ENCODE results near the gene WDFY1. TPM values are rescaled to one million over a fixed set of nuclear protein-coding genes. Genes with fewer than 3 reads are reported as not detected.

The WDFY1 gene
- total RNA-seq, 2 donors from 2014 or later: 14.1 to 20.5 TPM

DNA sequence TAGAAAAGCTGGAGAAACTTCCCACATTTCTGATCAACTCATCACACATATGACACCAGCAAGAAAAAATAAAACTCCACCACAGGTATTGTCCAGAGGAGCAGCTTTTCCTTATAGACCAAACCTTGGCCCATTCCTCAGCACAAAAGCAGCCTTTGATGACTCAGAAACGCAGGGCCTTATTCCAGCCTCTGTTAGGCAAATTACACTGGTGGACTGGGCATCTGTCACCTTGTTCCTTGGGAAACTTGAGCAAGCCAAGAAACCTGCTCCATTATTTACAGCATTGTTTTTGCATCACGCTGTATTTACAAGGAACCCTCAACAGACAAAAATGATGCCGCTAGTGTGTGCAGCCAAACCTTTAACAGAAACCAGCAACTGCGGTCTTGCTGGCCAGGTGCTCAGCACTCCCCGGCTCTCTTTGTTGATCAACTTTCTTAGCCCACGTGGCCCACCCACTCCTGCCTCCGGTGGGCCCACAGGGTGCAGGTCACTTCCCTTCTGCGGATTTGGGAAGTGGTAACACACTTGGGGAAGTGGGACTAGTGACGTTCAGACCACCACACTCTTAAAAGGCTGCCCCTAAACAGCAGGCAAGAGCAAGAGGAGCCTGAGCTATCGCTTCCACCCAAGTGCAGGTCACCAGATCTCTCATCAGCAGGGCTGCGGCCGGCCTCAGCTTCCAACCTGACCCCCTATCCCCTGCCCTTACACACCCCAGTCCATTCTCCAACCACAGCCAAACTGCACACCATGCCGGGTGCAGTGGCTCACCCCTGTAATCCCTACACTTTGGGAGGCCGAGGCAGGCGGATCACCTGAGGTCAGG is 109.2 kb downstream of the WDFY1 start:
- ATAC-seq (no peak), DNase-seq (no peak)
- intact Hi-C loops (cut with DNase I): no loop called here

DNA sequence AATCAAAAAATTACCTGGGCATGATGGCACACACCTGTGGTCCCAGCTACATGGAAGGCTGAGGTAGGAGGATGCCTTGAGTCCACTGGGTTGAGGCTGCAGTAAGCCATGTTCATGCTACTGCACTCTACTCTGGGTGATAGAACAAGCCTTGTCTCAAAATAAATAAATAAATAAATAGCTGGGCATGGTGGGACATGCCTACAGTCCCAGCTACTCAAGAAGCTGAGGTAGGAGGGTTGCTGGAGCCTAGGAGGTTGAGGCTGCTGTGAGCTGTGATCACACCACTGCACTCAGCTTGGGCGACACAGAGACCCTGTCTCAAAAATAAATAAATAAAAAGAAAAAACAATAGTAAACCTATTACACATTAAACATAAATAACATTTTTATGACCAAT is 110.7 kb downstream of the WDFY1 start:
- intact Hi-C loops (cut with DNase I): no loop called here
- ATAC-seq (no peak), DNase-seq (no peak)

DNA sequence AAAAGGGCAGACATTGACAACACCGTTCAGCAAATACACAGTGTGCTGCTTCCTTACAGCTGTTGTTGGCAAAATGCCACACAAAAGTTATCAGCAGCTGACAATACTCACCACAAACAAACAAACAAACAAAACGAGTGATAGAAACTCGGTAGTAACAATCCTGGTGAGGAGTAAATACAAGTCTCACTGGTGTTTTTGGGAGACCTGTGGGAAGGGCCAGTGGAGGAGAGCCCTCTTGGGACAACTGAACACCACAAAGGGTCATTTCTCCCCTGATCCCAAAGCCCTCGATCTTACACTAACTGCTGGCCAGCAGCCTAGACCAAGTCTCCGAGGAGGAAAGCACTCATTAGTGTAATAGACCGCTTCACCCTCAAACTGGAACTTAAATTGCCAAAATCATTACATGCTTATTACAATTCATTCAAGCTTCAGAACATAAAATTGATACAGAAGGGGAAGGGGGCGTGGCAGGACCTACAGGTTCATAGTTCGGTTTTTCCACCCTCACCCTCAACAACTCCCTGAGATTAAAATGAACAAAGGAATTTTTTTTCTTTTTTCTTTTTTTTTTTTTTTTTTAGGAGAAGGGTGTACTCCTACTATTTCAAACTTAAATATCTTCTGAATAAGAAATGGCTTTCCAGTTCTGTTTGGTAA is 112.8 kb downstream of the WDFY1 start:
- ATAC-seq (no peak), DNase-seq (no peak)
- intact Hi-C loops (cut with DNase I): no loop called here

DNA sequence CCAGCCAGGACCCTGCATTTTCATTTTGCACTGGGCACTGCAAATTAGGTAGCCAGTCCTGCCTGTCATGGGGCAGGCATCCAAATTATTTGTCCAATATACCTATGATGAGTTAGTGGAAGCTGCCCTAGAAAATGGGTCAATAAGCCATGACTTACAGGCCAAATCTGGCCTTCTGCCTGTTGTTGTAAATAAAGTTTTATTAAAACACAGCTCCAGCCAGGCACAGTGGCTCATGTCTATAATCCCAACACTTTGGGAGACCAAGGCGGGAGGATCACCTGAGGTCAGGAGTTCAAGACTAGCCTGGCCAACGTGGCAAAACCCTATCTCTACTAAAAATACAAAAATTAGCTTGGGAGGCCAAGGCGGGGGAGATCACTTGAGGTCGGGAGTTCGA is 116.0 kb downstream of the WDFY1 start:
- DNase-seq (no peak), ATAC-seq (no peak)
- intact Hi-C loops (cut with DNase I): no loop called here

DNA sequence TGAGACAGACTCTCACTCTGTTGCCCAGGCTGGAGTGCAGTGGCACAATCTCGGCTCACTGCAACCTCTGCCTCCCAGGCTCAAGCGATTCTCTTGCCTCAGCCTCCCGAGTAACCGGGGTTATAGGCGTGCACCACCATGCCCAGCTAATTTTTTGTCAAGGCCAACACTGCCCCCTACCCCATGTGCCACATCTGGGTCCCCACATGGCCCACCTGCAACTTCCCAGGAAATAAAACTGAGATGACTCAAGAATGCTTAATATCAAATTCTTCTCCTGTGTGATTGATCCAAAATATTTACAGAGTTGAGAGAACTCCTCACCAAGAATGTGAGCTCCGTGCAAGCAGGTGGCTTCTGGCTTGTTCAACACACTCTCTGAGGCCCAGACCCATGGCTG is 116.8 kb downstream of the WDFY1 start:
- ATAC-seq: no peak
- no peak for DNase-seq
- intact Hi-C loops (cut with DNase I): no loop called here

DNA sequence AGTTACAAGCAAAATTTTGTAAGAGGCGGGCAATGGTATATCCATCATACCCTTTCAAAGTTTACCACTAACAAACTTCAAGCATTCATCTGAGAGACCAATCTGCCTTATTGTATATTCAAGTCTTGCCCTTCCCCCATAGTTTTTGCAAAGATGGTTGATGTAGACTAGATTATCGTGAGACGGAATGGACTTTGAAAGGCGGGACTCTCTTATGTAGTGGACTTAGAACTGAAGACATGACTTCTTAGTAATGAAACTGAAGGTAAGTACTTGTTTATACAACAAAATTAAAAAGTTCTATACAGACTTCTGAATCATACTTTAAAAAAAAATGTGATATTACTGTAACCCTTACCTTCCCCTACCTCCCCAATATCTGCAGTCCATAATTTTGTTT is 118.1 kb downstream of the WDFY1 start:
- intact Hi-C loops (cut with DNase I): no loop called here
- ATAC-seq (no peak), DNase-seq (no peak)

Other genes with a start within 250 kb of the WDFY1 start
- 1 to 10 TPM in 1 of 2 donors, under 1 TPM in 1; 0.71 to 1.0 TPM for gene AP1S3, start 107.8 kb downstream of the WDFY1 start, total RNA-seq
- 10 to 100 TPM; 28.0 to 29.5 TPM for gene MRPL44, start 12.1 kb upstream of the WDFY1 start, total RNA-seq
- 10 to 100 TPM; 14.9 to 52.8 TPM for gene SERPINE2, start 94.0 kb upstream of the WDFY1 start, total RNA-seq